SK-N-DZ (cell line): ENCODE results near the gene KCNMA1.
"Not testable (repeated sequence)": the region's sequence is repeated elsewhere in the genome, so short reads cannot be mapped to it uniquely, and the experiment has no call there.

ENCODE experiments used
- DNase-seq: peaks from one replicate; pipeline ENCODE4 v3.0.0-alpha.2; 2015; ENCODE audit warnings: low spot score

The KCNMA1 gene

DNA sequence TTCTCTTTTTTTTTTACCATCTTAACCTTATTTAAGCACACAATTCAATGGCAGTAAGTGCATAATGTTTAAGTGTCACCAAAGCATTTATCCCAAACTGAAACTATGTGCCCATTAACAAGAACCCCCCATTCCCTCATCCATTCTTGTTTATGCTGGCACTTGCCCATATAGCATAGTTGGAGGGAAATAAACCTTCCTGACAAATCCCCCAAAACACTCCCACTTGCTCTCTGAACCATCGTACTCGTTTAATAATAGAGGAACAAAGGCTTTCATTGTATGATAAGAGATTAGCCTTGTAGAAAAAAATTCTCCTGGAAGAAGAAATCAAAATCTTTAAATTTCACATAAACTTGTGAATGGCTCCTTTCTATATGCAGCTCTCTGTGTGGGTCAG is 26.4 kb upstream of the KCNMA1 start:
- no peak for DNase-seq

DNA sequence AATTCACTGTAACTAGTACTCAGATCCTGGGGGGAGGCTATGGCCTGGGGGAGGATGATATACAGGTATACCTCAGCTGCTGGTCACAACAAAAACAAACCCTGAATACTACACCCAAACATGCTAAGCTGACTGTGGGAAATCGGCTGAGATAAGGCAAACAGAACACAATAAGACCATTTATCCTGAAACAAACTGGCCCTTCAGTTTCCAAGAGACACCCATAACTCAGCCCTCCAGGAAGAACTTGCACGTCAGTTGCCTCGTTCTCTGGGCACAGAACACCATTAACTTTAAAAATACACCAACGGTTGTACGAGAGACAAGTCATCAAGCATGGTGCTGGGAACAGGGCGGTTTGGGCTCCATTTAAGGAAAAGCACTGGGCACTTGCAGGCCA is 24.1 kb upstream of the KCNMA1 start:
- no peak for DNase-seq

DNA sequence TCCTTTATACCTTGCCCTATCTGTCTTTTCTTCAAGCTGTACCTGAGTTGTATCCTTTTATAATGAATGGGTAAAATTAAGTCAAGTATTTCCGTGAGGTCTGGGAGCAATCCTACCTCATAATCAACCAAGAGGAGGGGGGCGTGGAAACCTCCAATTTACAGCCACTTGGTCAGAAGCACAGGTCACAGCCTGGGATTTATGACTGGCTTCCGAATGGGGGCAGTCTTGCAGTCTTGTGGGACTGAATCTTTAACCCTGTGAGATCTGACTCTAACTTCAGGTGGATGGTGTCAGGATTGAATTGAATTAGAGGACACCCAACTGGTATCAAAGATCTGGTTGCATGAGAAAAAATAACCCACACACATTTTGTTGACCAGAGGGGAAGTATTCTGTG is 23.5 kb upstream of the KCNMA1 start:
- no peak for DNase-seq

DNA sequence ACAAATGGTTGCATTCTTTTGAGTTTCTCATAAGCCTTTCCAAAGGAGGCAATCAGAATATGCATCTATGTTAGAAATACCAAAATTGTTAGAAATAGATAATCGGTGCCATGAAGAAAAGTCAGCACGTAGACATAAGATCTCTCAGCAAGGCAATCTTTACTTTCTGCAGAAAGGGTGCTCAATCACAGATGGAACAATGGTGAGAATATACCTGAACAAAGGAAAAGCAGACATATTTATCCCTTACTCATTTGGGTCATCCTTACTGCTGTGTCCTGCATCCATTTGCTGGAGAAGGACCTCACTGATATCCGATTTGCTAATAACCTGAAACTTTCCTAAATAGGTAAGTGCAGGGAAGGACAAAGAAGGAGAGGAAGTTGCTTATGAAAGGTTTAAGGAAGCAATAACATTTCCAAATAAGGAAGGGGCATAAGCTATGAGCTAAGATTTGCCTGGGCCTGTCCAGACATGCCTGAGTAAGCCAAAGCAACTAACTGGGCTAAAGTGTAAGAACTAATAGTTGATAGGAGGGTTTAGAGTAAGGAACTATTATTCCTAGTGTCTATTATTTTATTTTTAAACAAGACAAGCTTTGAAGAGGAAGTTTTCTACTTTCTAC is 21.6 kb upstream of the KCNMA1 start:
- DNase-seq = not testable (repeated sequence)

DNA sequence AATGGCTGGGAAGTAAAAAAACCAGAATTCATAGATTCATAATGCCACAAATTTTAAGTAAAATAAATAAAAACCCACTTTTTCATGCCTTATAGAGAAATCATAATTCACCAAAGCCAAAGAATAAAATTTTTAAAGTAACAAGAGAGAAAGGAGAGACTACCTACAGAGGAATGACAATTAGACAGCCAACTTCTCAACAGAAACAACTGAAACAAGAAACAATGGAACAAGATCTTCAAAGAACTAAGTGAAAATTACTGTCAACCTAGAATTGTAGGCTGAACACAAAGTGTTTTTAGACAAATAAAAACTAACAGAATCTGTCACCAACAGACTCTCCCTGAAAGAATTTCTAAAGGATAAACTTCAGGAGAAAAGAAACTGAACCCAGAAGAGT is 15.6 kb upstream of the KCNMA1 start:
- DNase-seq = no peak

DNA sequence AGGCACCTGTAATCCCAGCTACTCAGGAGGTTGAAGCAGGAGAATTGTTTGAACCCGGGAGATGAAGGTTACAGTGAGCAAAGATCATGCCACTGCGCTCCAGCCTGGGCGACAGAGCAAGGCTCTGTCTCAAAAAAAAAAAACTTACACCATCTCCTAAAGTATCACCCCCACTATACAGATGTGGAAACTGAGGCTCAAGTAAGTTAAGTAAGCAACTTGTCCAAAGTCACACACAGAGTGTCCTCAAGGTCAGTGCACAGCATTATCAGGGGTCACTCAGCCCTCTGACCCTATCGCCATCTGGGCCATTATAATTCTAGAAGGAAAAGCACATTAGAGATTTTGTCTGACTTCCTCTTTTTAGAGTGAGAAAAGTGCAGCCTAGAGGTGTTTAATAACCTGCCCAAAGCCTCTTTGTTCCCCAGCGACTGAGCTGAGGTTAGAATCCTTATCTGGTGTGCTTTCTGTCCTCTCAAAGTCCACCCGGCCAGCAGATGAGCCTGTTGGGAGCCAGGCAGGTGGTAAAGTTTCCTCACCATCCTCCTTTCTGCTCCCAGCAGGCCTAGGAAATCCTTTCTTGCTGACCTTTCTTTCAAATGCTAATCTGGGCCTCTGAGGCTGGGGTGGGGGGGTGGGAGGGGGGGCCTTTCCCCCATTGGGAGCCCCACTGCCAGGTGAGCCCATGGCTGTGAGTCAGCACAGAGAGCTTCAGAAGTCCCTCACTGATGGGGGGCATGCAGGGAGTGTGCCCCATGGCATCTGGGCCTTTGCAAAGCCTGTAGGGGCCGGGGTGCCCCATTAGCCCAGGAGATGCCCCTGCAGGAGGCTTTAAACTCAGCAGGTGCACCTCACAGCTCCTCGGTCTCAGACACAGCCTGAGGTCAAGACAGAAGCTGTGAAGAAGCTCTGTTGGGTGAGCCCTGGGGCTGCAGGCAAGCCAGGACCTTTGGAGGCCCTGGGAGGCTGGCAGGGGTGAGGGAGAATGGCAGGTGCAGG is 12.0 kb upstream of the KCNMA1 start:
- no peak for DNase-seq

DNA sequence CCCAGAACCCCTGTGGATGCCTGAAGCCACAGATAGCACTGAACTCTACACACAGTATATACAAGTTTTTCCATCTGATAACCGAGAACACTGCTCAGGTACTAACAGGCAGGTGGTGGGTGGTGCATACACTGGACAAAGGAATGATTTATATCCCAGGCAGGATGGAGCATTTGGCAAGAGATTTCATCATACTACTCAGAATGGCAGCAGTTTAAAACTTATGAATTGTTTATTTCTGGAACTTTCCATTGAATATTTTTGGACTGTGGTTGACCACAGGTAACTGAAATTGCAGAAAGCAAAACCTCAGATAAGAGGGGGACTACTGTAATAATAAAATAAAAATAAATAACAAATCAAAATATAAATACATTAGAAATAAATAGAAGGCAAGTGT is 10.9 kb upstream of the KCNMA1 start:
- DNase-seq = no peak

DNA sequence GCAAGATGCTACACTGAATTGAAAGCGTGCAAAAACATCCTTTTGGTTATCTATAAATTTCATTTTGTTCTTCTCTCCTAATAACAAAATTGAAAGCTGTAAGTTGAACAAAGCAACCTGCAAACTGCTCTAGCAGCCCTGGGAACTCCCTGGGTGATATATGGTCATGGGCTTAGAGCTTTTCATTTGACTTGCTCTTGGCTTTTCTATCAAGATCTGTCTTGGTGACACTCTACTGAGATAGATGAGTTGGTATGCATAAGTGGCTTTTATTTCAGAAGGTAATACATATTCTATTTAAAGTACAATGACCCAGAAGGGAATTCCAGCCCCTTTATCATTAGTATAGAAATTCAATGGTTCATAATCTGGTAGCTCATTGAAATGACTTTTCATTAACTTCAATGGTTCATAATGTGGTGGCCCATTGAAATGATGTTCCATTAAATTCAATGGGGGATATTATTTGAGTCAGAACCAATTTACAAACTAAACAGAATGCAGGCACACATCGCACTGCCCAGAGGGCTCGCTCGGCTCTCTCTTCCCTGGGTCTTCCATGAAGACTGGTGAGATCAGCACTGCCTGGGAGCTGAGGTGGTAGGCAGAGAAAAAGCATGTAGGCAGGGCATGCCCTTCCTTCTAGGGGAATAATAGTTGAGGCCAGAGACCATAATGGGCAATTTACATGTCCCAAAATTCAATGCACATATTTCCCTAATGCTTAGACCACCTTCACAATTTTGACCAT is 10.1 kb upstream of the KCNMA1 start:
- DNase-seq = no peak

DNA sequence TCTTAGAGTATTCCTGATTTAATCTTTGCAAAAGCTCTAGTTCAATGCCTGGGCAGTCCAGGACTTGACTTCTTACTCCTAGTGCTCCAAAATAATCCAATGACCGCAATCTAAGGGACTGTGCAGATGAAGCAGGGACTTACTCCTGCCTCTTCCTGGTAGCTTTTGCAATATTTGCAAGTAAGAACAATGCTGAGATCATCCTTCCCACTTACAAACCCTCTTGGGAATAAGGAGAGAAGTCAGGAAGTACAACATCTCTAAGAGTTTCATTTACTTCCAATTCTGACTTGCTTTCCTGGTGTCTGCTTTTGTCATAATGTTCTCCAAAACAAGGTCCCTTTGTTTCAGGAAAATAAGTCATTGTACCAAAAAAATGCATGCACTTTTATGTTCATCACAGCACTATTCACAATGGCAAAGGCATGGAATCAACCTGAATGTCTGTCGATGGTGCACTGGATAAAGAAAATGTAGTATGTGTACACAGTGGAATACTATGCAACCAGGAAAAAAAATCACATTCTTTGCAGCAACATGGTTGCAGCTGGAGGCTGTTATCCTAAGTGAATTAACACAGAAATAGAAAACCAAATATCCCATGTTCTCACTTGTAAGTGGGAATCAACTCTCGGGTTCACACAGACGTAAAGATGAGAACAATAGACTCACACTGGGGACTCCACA is 7.1 kb upstream of the KCNMA1 start:
- no peak for DNase-seq

DNA sequence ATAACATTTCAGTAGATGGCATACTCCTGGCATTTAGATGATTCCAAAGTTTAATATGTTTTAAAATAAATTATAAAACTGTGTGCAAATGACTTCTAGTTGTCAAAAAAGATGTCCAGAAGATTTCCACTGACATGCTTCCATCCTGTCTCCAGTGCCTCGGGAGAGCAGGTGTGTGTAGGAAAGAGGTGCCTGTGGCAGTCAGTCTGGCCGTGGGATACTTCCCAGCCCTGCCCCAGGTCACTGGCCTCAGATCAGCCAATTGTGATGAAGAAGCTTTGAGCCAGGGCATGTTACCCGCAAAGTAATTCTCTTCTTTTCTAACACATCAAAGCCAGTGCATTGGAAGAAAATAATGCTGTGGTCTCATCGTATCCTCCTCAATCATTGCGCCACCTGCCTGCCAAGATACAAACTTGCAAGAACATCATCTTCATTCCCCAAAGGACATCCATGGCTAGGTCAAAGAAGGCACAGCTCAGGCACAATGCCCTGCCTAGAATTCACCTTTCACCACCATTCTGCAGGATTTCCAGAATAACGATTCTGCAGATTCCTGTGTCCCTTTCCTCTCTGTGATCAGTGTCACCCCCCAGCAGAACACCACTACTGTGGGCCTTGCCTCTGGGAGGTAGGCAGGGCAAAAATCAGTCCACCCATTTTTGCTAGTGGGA is 6.3 kb upstream of the KCNMA1 start:
- DNase-seq = peak; percentile 66

DNA sequence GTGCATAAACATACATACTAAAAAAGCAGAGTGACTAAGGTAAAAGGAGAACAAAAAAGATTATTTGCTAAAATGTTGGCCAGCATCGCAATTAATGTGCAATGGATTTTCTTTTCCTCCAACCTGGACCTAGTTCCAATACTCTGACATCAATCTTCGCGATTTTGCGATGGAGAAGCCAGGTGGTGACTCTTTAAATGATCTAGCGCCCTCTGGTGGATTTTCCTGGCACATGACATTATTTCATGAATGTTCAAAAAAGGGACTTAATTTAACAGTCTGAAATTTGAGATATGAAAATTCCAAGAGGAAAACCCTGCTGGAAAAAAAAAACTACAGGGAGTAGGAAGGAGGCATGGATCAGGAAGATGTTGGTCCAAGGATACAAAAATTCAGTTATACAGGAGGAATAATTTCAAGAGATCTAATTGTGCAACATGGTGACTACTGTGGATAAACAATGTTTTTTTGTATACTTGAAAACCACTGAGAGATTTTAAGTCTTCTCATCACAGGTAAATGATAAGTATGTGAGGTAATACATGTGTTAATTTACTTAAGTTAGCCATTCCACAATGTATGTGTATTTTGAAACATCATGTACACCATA is 4.3 kb upstream of the KCNMA1 start:
- DNase-seq = peak; percentile 76

DNA sequence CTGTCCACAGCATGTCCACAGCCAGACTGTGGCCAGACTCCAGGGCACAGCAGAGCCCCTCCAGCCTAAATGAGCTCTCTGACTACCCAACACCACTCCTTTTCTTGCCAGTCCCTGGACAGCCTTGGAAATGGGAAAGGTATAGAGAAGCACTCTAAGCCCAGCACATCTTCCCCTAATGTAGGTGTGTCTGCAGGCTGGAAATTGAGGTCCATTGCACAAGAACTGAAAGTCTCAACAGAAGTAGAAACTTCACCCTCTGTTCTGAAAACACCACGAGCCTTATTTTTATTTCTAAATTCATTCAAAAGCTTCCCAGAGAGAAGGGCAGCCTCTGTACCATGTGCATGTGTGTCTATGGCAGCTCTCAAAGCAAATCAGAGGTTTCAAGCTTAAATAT is 3.7 kb upstream of the KCNMA1 start:
- no peak for DNase-seq

DNA sequence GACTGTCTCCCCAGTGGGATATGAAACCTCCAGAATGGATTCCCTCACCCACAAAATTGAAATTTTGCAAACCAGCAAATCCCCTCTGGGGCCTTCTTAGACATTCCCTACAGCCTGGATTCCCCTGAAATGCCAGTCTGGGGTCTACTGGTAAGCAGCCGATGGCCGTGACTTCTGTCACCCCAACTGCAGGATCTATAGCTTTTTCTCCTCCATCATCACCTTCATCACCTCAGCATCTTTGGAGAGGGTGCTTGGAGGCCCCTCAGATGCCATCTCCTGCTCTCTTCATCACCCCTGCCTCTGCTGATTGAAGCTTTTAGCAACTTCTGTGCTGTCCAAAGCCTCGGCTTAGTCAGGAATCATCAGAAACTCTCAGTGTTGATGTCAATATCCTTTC is 2.6 kb upstream of the KCNMA1 start:
- DNase-seq = no peak

DNA sequence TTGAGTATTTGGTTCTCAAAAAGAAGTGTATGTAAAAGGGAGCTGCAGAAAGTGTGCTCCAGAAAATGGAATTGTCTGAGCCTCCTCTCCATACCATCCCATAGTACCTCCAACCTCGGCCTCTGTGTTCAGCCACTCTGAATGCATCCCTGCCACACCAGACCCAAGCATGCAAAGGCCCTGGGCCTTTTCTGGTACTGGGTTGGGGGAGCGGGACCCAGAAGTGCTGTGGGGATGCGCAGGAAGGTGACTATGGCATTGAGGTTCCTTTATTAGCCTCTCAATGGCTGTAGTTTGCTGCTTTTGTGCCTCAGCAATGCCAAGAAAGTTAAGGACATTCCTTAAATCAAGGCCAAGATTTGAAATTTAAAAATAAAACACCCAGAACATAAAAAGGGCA is 2.1 kb upstream of the KCNMA1 start:
- no peak for DNase-seq

DNA sequence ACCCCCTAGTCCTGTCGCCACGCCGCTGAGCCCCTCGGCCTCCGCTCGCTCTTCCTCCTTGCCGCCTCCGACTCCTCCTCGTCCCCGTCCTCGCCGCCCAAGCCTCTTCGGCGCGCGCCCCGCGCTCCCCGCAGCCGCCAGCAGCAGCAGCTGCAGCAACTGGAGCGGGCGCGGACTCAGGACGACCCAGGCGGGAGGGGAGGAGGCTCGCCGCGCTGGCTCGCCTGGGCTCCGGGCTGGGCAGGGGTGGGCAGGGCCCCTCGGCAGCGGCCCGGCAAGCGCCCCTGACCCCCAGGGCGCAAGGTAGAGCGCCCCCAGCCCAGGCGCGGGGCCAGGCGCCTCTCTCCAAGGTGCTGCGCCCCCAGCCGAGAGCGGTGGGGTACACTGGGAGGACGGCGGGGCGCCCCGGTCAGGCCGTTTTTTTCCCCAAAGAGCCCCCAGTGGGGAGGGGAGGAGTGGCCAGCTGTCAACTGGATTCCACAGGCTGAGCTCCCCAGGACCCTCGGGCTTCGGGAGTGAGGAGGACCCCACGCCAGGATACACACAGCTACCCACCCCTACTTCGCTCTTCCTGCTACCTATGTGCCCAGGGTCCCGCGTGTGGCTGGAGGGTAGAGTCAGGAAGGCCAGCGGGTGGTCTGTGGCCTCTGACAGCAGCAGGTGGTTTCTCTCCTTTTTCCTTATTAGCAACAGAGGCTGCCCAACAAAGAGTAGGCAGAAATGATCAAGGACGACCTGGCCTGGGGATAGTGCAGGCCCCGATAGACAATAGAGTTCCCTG is 903 bp upstream of the KCNMA1 start:
- peak; percentile 30 for DNase-seq

DNA sequence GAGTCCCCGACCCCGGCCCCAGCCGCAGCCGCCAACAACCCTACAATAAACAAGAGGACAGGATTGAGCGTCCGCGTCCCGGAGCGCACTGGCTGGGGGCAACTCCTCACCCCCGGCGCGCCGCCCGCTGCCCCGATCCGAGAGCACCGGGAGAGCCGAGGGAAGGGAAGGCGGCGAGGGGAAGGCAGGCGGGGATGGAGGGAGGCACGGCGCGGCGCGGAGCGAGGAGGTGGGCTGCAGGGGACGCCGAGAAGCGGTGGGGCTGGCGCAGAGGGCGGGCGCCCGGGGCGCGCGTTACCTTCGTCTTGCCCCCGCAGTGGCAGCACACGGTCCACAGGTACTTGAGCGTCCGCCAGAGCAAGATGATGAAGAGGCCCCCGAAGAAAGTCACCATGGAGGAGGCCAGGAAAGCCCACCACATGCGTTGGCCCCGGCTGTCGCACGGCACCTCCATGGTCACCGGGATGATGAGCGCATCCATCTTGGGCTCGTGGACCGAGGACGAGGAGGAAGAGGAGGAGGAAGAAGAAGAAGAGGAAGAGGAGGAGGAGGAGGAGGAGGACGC is 559 bp downstream of the KCNMA1 start:
- DNase-seq = no peak

DNA sequence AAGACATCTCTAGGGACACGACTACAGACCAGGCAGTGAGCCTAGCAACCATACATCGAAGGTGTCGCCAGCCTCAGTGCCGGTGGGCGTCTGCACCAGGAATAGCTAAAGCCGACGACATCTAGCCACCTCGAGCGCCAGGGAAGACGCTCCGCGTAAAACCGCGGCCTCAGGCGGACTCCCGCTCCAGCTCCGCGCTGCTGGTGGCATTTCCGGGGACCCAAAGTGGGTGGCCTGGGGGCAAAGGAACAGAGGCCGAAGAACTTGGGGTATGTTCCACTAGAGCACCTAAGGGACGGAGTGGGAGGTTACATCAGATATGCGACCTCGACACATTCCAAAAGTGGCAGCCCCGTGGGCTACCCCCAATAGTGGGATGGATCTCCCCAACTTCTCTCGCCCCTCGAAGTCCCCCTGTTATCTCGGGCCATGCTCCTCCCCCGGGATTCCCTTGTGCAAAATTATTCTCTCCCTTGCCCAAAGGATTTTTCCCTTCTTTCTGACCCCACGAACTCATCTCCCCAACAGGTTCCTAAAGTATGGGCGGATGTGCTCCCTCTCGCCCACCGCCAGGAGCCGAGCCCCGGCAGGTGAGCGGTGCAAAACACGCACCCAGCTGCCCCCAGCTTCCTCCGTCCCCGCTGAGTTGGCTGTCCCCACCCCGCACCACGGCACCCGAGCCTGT is 1.2 kb downstream of the KCNMA1 start:
- DNase-seq = no peak

DNA sequence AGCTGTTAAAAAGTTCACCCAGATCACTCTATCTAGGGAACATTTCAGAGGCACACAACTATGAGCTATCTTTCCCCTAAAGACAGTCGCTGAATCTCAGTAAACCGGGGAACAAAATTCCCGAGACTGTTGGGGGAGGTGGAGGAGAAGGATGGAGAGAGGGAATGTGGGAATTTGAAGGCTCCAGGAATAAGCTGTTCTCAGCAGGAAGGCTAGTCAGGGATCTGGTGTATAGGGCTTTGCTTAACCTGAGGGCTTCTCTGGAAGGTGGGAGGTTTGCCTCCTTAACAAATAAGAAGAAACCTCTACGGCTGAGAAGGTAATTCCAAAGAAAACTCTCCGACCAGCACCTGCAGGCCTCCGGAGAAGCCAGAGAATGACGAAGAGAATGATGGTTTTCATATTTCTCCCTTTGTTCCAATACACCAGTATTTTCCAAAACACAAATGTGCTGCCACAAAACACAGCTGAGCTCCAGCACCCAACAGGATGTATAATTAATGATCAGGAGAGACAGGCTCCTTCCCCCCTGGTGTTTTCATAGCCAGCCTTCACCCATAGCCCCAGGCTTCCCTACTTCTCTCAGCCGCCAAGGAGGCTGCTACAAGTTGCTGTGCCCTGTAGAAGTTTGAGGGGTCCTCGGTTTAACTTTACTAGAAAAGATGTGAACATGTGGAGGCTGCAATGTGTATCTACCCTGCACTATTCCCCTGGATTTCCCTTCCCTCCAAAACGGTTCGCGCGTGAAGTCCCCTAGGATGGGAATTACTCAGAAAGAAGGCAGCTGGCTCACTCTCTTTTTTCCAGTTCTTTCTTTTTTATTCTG is 2.0 kb downstream of the KCNMA1 start:
- no peak for DNase-seq
